Measurements from ENCODE around the gene C1GALT1.

GRCh38 chr7:7183838-7184463 lies 1.6 kb downstream of the C1GALT1 start:
- no peak for TF ChIP-seq GATA2 (IDR thresholded peaks at IDR 0.05; ENCODE audit: low read depth, low read length)
- TF ChIP-seq GATA3 (IDR thresholded peaks at IDR 0.05; ENCODE audit: low read depth, low read length), result no peak
